DMS53 treated with DMSO at 0.1 percent for 48 hours (cell line): ENCODE measurements around the gene CAMK2B.

Source experiments
- DNase-seq: peaks from one replicate; lab custom pipeline; 2025; ENCODE audit not compliant: unreplicated experiment; lab: John Stamatoyannopoulos, UW

CAMK2B gene

GRCh38 chr7:44275957-44276570 is 49.3 kb downstream of the CAMK2B start:
- no peak for DNase-seq

- no peak for DNase-seq
Observed at GRCh38 chr7:44275146-44275545, 50.2 kb downstream of the CAMK2B start.

GRCh38 chr7:44274623-44274975 is 50.8 kb downstream of the CAMK2B start:
- no peak for DNase-seq

- DNase-seq, result no peak
Observed at GRCh38 chr7:44273681-44274622, 51.4 kb downstream of the CAMK2B start.

GRCh38 chr7:44272981-44273380 is 52.4 kb downstream of the CAMK2B start:
- no peak for DNase-seq

- DNase-seq, result no peak
Observed at GRCh38 chr7:44272456-44272855, 52.9 kb downstream of the CAMK2B start.

GRCh38 chr7:44269943-44270493 is 55.4 kb downstream of the CAMK2B start:
- DNase-seq, result no peak

- no peak for DNase-seq
Observed at GRCh38 chr7:44269417-44269816, 56.0 kb downstream of the CAMK2B start.

- no peak for DNase-seq
Observed at GRCh38 chr7:44268671-44269070, 56.7 kb downstream of the CAMK2B start.

- DNase-seq, result no peak
Observed at GRCh38 chr7:44267719-44268421, 57.5 kb downstream of the CAMK2B start.

GRCh38 chr7:44267178-44267577 is 58.2 kb downstream of the CAMK2B start:
- no peak for DNase-seq

GRCh38 chr7:44266526-44266925 is 58.9 kb downstream of the CAMK2B start:
- no peak for DNase-seq

- DNase-seq, result no peak
Observed at GRCh38 chr7:44265728-44266127, 59.7 kb downstream of the CAMK2B start.

- DNase-seq, result peak; percentile 88
Observed at GRCh38 chr7:44264221-44264931, 61.0 kb downstream of the CAMK2B start.

GRCh38 chr7:44263326-44264082 is 61.9 kb downstream of the CAMK2B start:
- DNase-seq, result no peak

GRCh38 chr7:44262031-44262430 is 63.4 kb downstream of the CAMK2B start:
- no peak for DNase-seq

GRCh38 chr7:44261240-44261639 is 64.2 kb downstream of the CAMK2B start:
- no peak for DNase-seq

GRCh38 chr7:44259547-44260457 is 65.6 kb downstream of the CAMK2B start:
- DNase-seq, result no peak

- no peak for DNase-seq
Observed at GRCh38 chr7:44258865-44259546, 66.4 kb downstream of the CAMK2B start.
